Hematopoietic multipotent progenitor cell treated with erythropoietin and hydrocortisone succinate and interleukin-3 and kit ligand, for 8 days (in vitro differentiated cells): ENCODE data around the gene ZEB2.

ENCODE experiments used
- DNase-seq: peaks from one replicate; pipeline ENCODE4 v3.0.0-alpha.2; 2015

The ZEB2 gene

DNA sequence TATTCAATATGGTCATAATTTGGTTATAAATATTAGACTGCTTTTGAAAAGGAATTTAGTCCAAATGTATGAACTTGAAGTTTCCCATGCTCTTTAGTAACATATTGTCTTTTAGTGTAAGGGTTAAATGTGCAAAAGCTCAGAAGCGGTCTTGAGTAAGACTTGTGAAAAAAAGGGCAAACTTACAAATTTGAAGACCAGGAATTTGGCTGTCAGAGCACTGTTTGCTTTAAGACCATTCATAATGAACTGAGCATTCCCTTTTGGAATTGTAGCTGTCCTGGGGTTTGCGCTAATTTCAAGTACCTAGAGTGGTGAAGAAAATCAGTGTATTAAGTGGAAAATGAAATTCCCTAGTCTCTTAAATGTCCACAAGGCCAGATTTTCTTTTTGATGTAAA lies 6.9 kb upstream of the ZEB2 start:
- DNase-seq, result no peak

DNA sequence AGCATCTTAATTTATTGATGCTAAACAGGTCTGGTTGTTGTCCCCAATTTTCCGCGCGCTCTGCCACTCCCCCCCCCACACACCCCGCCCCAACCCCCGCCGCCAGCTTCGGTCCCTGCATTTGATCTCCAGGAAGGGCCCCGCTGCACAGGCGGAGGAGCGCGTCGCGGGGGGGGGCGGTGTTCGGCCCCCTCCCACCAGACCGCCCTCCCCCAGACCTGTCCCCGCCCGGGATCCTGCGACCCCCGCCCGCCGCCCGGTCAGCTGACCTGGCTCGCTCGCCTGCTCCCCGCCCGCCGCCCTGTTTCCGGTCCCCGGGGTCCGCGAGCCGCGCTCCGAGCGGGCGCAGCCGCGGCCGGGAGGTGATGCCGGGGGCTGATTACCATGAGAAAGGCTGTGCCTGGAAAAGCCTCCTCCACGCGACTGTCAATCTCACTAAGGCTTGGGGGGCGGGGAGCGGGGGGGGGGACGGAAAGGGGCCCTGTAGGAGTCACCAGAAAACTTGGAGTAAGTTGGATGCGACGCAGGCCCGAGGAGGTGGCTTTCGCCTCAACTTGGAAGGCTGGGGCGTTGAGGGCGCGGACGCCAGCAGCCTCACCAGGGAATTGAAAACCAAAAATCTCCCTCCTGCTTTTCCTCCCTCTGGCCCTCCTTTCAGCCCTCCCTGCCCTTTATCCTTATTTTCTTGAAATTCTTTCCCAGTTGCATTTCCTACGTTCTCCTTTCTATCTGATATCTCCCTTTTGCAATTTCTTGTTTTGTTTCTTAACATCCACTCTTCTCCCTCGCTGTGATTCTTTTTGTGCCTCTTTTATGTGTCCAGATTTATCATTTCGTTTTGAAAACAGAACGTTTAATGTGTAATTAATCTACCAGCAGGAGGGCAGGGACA lies 4.4 kb upstream of the ZEB2 start:
- DNase-seq, result peak; percentile 48

DNA sequence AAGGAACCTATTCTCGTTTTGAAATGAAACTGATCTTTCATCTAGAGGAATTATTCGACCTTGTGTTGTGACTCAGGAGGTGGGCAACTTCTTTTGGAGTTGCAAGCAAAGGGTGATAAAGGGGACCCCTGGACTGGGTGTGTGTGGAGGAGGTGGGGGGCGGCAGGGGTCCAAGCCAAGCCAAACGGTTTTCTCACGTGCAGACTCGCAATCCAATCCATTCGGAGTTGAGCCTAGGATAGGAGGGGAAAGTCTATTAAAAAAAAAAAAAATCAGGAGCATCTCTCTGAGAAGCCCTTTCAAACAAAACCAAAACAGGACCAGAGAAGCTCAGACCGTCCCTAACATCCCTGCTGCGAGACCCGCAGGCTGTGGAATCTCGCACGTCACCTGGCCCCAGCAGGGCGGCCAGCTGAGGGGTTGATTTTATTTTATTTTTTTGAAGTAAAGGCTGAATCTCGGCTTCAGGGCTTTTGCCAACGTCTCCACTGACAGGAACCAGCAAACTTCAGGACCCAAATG lies 3.7 kb upstream of the ZEB2 start:
- no peak for DNase-seq

DNA sequence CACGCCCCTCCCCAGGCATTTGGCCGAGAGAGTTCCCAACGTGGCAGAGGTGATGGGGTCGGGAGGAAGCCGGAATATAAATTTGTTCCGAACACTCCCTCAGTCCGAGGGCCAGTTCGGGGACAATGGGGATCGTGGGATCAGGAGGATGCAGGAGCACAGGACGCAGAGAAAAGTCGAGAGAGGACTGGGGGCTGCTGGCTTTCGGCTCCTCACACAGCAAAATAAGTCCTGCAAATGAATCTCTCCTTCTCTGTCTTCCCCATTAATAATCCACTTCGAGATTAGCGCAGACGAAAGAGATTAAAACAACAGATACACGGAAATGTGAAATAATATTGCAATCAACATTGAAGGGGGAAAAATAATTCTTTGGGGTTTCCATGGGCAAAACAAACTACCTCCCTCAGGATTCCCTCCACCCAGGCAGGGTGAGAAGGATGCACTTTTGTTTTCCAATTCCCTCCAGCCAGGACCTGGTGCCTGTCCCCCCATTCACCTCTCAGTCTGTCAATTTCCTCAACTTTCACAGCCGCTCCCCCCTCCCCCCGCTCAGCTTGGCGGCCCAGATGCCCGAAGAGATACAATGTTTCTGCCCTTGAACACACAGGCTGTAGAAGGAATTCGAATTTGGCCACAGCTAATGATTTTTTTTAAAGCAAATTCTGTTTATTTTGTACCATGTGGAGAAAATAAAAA lies 3.1 kb upstream of the ZEB2 start:
- peak; percentile 57 for DNase-seq

DNA sequence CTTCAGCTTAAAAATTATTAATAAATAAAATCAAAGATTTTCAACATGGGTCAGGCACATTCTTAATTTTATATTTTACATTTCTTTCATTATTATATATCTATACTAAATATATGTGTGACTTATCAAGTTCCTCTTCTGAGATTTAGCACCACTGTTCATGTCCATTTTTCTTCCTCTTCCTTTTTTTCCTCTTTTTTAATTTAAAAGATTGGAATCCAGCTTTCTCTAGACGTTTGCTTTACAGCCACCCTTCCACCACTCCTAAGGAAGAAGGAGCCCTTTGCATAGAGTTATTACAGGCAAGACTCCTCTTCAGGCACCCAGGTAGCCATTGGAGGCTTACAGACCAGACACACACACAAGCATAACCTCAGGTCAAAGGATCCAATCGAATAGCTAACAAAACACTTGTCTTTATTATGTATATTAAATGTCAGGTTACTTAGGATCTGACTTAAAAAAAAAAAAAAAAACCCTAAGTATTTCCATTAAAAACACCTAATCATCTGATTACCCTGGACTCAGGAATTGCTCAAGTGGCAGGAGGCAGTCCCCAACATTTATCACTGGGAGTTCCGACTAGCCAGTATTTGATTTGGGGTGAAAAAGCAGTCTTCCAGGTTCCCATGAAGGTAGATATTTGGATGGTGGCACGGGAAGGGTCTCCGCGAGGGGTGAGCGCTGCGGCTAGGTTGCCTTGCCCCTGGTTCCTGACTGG lies 2.4 kb upstream of the ZEB2 start:
- DNase-seq, result peak; percentile 6

DNA sequence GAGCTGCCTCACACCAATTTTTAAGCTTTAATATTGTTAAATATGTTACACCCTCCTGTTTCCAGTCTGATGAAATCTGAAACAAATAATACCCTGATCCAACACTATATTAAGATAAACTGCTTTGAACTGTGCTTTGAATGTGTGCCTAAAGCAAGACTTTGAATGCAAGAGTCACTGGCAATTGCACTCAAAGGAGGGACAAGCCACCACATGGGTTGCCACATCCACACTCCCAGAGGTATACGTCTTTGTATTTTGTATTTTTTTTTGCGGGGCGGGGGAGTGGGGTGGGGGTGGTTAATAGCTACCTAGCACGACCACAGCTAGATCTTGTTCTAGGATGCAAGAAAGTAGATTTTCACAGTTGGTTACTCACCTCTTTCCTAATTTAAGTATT lies 1.8 kb upstream of the ZEB2 start:
- peak; percentile 30 for DNase-seq

DNA sequence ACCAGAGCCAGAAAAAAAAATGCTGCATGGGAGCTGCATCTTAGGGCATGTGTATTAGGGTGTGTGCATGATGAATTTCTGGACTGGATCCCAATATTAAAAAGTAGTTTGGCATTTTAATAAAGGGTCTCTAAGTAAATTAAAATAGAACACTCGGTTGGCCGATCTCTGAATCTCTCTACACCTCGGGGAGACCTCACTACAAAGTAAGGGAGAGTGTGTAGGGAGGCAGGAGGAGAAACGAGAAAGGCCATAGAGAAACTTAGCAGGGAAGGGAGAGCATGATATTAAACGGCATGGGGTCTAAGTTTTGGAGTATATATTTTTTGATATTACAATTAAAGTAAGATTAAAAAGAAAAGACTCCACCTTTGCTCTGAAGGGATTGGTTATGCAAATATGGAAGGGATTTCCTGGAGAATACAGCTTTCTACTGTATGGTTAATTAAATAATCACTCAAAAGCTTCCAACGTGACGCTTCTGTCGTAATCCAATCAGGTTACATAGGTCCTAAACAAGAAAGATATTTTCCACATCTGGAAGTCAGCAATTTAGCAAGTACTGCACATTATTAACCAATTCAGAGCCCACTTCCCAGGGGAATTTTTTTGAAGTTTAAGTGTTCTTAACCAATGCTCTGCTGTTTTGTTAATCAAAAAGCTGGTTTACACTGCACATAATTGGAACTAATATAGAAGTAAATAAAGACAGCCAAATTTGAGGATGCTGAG lies 1.0 kb upstream of the ZEB2 start:
- DNase-seq, result peak; percentile 61

DNA sequence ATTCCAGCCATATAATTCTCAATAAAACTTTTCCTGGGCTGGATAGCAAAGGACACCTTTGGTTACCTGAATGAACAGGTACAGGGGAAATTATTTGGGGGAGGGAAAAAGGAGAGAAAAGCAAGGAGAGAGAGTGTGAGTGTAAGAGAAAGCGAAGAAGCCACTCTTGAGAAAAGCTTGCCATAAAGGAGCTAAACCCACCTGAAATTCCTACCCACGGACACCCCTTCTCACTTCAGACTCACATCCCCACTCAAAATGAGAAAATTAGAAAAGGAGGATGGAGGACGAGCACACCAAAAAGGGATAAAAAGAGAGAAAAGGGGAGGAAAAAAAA lies 354 bp downstream of the ZEB2 start:
- no peak for DNase-seq

DNA sequence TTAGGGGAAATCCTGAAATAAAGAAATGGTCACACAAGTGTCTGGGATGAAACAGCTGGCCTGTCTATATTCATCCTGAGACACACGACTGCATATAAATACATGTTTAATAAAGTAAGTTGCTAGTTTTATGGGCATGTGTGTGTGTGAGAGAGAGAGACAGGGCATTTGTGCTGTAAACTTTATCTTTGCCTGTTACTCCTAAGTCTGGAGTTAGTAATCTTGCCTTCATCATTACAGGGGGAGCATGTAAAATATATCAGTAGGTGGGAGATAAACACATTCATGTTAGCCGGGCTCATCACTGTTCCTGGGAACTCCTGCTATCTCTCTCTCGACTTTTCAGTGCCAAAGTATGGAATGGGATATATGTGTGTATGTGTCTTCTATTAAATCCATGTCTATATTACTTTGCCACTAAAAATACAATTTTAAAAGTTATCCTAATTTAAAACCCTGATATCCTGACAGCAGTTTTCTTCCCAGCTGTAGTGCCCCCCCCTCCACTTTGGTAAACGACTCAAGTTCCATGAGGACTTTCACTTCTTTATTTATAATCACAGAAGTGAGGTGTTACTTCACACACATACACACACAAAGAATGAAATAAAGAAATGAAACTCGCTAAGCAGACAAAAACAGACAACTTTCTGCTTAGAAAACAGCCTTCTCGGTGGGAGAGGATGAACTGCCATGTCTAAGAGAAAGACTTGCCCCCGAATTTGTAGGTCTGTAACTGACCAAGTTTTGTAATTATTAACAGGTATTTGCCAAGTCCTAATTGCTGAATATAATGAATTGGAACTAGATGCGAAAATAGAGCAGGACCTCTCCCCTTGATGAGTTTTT lies 947 bp downstream of the ZEB2 start:
- peak; percentile 66 for DNase-seq

DNA sequence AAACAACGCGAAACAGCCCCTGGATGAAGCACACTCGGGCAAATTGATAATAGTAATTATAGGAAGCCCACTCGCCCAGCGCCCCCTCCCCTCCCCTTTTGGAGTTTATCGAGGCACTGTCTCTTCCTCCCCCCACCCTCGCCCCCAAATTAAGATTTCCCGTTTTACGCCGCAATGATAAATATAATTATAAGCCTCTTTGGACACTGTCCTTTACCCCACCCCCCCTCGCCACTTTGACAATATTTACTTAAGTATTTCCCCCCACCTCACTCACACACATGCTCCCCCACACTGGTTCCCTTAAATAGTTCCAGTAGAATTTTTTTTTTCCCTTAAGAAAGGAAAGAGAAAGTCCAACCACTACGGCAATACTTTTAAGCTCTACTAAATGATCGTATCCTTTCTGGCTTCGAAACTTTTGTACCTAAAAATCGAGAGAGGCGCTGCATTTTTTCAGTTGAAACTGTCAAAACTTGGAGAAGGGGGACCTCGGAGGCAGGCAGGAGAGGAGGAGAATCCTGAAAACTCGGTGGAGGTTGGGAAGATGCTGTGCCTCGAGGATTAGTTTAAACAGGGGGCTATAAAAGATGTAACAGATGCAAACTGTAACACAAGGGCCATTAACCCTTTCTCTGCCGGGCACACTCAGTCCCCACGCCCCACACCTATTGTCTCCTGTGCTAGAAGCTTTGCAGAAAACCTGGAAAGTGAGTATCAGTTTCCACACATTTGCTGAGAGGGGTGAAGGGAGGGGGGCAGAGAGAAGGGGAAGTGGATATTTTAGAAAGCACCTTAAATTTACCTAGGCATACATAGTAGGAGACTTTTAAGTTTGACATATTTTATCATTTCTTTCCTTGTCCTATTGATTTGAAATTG lies 1.8 kb downstream of the ZEB2 start:
- peak; percentile 67 for DNase-seq

DNA sequence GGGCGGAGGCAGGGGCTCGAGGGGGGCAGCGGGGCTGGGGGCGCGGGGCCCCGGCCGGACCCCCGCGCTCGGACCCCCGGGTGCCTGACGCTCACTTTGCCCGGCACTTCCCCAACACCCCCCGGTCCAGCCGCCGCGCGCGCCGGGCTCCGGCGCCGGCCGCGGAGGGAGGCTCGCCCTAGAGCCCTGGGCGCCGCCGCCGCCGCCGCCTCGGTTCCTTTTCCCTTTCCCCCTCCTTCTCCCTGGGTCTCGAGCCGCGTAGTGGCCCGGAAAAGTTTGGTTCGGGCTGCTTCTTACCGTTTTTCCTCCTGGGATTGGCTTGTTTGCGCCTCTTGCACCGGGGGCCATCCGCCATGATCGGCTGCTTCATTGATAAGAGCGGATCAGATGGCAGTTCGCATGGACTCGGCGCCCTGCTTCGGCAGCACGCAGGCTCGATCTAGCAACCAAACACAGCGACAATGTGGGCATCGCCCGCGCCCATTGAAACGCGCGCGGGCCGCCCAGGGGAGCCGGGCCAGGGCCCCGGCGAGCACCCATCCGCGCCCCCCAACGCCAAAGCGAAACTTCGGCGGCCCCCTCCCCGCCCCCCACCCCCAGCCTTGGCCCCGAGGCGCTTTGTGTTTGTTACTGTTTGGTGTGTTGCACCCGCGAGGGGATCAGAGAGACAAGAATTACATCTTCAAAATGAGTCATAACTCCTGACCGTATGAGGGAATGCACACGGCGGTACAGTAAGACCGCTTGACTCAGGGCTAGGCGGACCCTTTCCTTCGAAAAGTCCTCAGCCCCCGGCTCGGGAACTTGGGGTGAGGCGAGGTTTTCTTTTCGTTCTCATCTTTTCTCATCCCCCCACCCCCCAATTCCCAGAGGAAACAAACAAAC lies 2.7 kb downstream of the ZEB2 start:
- peak; percentile 78 for DNase-seq

DNA sequence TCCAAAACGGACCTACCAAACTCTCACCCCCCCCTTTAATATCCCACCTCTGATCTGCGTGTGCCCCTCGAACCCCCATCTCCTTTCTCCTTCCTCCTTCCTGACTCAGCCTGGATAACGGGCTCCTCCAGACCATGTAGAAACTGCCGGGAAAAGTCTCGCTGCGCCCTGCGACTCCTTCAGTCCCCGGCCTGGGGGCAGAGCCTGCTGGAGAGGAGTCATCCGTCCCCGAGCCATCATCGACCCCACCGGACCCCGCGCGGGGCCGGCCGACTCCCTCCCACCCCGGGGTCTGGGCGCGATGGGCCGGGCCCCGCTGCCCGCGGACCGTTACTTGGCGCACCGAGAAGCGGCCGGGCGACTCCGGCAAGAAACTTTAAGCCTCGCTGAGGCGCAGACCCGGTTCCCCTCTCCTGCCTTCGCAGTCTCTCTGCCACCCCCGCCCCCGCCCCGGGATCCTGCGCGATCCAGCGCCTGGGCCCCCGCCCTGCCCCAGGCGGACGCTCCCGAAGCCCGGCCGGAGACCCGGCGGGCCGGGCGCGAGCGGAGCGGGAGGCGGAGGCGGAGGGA lies 3.4 kb downstream of the ZEB2 start:
- DNase-seq, result no peak

DNA sequence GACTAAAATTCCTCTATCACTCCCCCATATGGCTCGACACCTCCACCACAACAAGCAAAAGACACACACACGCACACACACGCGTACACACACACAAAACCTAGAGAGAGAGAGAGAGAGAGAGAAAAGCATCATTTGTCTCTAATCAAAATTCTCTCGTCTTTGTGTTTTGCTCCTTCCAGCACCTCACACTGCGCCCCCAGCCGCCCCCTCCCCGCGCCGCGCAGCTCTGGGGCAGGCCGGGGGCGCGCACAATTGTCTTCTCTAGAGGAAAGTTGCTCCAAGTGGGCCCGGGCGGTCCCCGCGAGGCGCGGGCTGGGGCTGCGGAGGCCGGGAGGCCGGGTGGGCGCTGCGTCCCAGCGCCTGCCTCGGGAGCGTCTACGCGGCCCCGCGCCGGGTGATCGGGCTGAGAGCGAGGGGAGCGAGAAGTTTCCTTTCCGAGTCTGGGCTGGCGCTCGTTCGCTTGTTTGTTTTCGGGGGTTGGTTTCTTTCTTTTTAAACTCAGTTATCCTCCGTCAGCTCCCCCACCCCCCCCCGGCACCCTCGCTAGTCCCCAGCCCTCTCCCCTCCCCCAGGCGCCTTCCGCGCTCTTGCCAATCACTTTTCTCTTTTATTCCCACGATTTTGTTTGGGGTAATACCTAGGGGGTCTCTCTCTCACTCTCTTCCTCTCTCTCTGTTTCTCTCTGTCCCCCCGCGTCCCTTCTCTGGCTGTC lies 4.1 kb downstream of the ZEB2 start:
- peak; percentile 73 for DNase-seq

DNA sequence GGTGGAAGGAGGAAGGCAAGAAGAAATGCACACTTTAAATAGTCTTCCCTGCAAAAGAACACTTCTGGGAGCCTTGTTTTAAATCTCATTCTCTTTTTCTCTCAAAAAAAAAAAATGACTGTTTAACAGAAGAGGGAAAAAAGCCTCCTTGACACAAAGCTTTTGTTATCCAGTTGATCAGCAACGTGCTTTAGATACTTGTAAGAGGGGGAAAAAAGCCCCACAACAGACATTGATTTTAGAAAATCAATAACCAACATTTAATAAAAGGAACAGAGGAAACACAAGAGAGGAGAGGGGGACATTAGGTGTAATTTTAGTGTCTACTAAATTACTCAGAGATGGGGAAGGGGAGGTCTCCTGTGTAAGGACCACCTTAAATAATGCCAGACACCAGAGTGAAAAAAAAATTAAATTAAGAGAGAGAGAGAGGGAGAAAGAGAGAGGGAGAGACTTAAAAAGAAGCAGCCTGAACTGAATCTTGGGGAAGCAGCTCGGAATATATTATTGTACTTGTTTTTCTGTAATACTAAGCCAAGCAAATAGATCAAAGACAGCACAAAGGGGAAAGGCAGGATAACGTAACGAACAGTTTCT lies 4.7 kb downstream of the ZEB2 start:
- no peak for DNase-seq

DNA sequence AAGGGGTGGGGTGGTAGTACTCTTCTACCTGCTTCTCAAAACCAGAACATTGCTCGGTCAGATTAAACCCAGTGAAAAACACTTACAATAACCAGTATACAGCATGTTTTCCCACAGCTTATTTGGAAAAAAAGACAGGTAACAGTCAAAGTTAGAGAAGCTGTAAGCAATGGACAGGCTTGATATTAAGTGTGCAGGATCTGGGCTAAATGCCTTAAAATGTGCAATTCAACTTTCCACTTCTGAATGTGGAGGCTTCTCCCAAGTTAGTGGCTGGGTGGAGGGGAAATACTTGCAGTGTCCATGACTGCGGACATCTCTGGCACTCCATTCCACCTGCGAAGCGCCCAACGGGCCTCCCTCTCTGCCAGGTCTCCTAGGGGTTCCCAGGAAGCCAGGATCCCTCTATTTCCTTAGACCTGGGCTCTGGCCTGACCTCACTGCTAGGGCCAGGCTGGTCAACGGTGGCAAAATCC lies 5.3 kb downstream of the ZEB2 start:
- DNase-seq, result no peak

DNA sequence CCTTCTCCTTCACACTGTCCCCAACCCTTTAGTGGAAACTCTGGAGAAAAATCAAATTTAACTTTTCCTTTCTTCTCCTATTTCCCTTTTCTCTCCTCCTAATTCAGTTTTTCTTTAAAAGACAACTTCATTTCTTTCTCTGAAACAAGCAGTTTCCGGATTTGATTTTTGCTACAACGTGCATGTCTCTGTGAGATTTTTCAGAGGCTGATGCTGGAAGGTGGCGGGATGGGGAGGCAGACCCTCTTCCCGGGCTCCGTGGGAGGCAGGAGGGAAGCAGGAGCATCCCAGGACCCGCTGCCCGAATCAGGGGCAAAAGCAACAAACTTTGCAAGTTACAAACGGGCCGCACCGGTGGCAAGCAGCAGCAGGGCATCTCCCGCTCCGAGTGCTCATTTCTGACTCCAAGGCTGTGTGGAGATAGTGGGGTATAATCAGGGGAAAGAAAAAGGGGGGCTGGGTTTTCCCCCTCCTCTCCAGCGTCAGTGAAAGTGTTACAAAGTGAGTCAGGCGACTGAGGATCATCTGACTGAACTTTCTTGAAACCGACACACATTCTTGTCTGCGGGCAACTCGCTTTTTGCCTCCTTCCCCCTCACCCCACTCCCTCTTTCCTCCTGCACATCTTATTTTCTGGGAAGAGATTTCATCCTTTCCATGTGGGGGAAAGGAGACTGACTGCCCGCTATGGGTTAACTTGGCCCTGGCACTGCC lies 6.4 kb downstream of the ZEB2 start:
- no peak for DNase-seq

DNA sequence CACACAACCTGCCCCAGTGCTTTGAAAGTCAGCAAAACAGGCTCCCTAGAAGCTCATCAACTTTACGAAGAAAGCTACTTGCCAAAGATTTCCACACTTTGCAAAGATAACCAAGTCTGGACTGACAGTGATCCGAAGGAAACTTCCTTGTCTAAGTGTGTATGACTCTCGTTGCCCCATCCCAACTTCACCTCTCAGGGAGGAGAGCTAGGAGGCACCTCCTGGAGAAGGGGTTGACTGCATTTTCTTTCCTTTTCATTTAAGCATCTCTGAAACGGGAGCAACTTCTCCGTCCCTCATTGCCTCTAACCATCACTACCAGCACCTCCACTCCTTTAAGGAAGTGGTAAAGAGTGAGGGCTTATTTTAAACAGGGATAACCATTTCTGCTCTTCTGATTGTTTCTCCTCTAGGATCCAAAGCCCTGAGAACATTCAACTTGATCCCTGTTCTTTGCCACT lies 7.0 kb downstream of the ZEB2 start:
- no peak for DNase-seq
